Muscle layer of duodenum (tissue), 2 donors: ENCODE results near the gene CXCR5.

ENCODE experiments used
- H3K27ac ChIP-seq: one replicate; pipeline ENCODE4 v1.7.0; 2013; ENCODE audit warnings: mild to moderate bottlenecking, low read length
- H3K27me3 ChIP-seq: one replicate; pipeline ENCODE4 v1.7.0; 2013; ENCODE audit warnings: low read depth, mild to moderate bottlenecking, control low read depth, low read length
- H3K36me3 ChIP-seq, 2 donors: one replicate each; pipeline ENCODE4 v1.7.0; 2013; ENCODE audit warnings: low read length in 2 of 2, control low read depth in 1 of 2, mild to moderate bottlenecking in 1 of 2; ENCODE audit not compliant: insufficient read depth in 2 of 2, control insufficient read depth in 1 of 2
- H3K4me1 ChIP-seq, 2 donors: one replicate each; pipeline ENCODE4 v1.7.0; 2013; ENCODE audit warnings: low read length in 2 of 2, mild to moderate bottlenecking in 2 of 2, control low read depth in 1 of 2, moderate library complexity in 1 of 2; ENCODE audit not compliant: insufficient read depth in 2 of 2, control insufficient read depth in 1 of 2
- H3K4me3 ChIP-seq, 2 donors: one replicate each; pipeline ENCODE4 v1.7.0; 2013; ENCODE audit warnings: low read length in 2 of 2, low read depth in 1 of 2, mild to moderate bottlenecking in 1 of 2
- H3K9me3 ChIP-seq, 2 donors: one replicate each; pipeline ENCODE4 v1.7.0; 2013; ENCODE audit warnings: low read length in 2 of 2, control low read depth in 1 of 2, mild to moderate bottlenecking in 1 of 2; ENCODE audit not compliant: control insufficient read depth in 1 of 2
- donor health status: healthy.

The CXCR5 gene

DNA sequence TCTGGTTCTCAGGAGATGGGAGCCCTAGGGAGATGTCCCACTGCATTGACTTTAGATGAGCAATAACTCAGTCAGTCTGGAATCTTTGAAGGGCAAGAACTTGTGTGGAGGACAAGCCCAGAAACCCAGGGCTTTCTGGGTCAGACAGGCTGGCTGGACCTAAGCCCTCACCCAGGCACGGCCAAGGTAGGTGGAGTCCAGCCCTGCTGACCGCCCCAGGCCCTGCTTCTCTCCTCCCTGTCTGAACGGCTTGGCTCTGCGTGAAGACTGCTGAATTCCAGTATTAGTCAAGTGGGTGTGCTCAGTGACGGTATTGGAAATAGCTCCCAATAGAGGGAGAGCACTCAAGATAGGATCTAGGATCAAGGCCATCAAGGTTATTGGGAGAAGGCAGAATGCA lies 6.1 kb downstream of the CXCR5 start:
- Histone ChIP-seq H3K9me3 (no peaks in the 10 kb centered on the region), H3K36me3 (no peaks in the 10 kb centered on the region), H3K4me3 (no peak overlapping the region), H3K4me1 (peaks cover 0 to 25% of the 10 kb centered on the region in 2 donors), H3K27ac (no peak overlapping the region), H3K27me3 (no peaks in the 10 kb centered on the region)

DNA sequence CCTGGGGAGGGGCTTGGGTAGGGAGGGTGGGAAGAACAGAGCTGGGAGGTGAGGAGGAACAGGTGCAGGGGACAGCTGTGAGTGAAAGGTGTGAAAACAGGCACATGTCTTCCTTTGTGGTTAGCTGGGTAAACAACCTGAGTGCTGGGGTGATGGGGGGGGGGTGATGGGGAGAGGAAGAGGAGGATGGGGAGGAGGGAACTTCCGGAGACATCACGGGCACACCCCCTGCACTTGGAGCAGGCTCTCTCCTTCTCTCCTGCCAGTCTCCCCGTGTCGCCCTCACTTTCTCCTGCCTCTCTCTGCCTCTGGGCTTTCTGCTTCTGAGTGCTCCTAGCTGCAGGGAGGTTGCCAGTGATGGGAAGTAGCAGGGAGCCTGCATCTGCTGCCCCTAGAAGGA lies 8.8 kb downstream of the CXCR5 start:
- no peak overlapping the region for H3K27ac ChIP-seq
- H3K4me3 ChIP-seq: no peak overlapping the region
- peaks cover 0 to 4% of the 10 kb centered on the region in 2 donors for H3K36me3 ChIP-seq
- peaks cover 0 to 26% of the 10 kb centered on the region in 2 donors for H3K4me1 ChIP-seq
- H3K9me3 ChIP-seq: no peaks in the 10 kb centered on the region
- H3K27me3 ChIP-seq: no peaks in the 10 kb centered on the region

DNA sequence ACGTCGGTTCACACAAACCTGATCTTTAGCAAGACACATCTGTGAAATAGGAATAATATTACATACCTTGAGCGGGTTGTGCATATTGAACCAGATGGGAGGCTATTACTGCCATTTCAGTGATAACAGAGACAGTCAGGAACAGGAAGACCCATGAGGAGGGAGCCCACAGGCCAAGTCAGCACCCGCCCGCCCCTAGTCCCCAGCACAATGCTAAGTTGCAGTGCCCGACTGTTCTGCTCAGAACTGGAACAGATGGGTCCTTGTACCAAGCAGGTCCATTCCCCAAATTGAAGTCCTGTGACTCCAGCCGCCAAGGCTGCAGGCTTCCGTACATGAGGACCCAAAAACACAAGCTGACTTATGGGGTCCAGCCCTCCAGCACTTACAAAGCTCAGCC lies 9.3 kb downstream of the CXCR5 start:
- H3K4me3 ChIP-seq: no peak overlapping the region
- no peaks in the 10 kb centered on the region for H3K9me3 ChIP-seq
- H3K4me1 ChIP-seq: peaks cover 0 to 22% of the 10 kb centered on the region in 2 donors
- peaks cover 0 to 4% of the 10 kb centered on the region in 2 donors for H3K36me3 ChIP-seq
- H3K27ac ChIP-seq: no peak overlapping the region
- no peaks in the 10 kb centered on the region for H3K27me3 ChIP-seq

GRCh38 chr11:118893662-118894061 lies 10.0 kb downstream of the CXCR5 start:
- Histone ChIP-seq H3K4me1 (peaks cover 0 to 15% of the 10 kb centered on the region in 2 donors), H3K27me3 (no peaks in the 10 kb centered on the region), H3K9me3 (no peaks in the 10 kb centered on the region), H3K27ac (no peak overlapping the region), H3K36me3 (peaks cover 0 to 8% of the 10 kb centered on the region in 2 donors), H3K4me3 (no peak overlapping the region)

GRCh38 chr11:118894192-118894591 lies 10.5 kb downstream of the CXCR5 start:
- H3K4me1 ChIP-seq: peaks cover 0 to 14% of the 10 kb centered on the region in 2 donors
- peaks cover 0 to 13% of the 10 kb centered on the region in 2 donors for H3K36me3 ChIP-seq

GRCh38 chr11:118895093-118896039 lies 11.7 kb downstream of the CXCR5 start:
- Histone ChIP-seq H3K27ac (no peak overlapping the region), H3K27me3 (no peaks in the 10 kb centered on the region), H3K36me3 (peaks cover 0 to 24% of the 10 kb centered on the region in 2 donors), H3K4me1 (peaks cover 0 to 14% of the 10 kb centered on the region in 2 donors), H3K4me3 (no peak overlapping the region), H3K9me3 (no peaks in the 10 kb centered on the region)

More at GRCh38 chr11:118894192-118894591, 10.5 kb downstream of the CXCR5 start:
- H3K27ac ChIP-seq: no peak overlapping the region
- H3K4me3 ChIP-seq: no peak overlapping the region
- H3K9me3 ChIP-seq: no peaks in the 10 kb centered on the region
- H3K27me3 ChIP-seq: no peaks in the 10 kb centered on the region

DNA sequence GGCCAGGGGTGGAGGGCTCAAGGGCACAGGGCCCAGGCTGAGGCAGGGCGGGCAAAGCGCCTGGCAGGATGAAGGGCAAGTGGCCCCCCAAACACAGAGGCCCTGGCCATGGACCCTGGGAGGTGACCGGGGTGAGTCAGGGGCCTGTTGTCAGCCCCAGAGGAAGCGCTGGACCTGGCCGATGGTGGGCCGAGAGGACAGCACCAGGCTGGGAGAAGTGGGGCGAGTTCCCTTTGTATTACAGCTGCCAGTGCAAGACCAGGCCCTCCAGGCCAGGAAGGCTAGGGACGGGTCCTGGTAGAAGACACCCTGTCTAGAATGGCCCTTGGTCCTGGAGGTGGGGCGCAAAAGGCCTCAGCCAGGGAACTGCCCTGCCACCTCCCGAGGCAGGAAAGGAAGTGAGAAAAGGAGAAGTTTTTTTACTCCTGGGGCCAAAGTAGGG lies 12.8 kb downstream of the CXCR5 start:
- no peaks in the 10 kb centered on the region for H3K9me3 ChIP-seq
- peaks cover 0 to 13% of the 10 kb centered on the region in 2 donors for H3K4me1 ChIP-seq
- H3K27ac ChIP-seq: no peak overlapping the region
- no peak overlapping the region for H3K4me3 ChIP-seq
- H3K36me3 ChIP-seq: peaks cover 0 to 35% of the 10 kb centered on the region in 2 donors
- no peaks in the 10 kb centered on the region for H3K27me3 ChIP-seq

DNA sequence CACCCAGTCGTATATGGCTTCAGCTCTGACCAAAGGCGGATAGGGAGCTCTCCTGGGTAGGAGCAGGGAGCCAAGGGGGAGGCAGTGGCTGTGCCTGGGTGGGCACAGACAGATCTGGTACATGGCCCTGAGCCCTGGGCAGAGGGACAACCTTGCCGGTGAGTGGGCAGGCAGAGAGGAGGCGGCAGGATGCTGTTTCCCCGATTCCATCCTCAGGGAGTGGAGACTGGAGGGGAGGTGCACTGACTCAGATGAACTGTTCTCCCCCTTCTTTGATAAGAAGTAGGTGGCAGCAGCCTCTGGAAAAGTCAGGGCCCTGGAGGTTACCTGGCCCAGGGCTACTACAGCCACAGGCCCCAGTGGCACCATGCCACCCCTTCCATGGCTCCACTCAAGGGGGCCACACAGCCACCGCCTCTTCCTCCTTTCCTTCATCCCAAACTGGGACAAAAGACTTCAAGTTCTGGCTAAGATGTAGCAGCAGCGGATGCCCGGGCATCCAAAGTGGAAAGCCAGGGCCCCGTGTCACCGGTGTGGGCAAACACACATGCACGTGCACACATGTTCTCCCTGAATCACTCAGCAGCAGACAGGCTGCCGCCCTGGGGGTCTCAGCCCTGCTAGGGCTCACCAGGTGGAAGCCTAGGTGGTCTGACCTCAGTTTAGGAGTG lies 13.4 kb downstream of the CXCR5 start:
- H3K27me3 ChIP-seq: no peaks in the 10 kb centered on the region
- H3K36me3 ChIP-seq: peaks cover 0 to 41% of the 10 kb centered on the region in 2 donors
- no peaks in the 10 kb centered on the region for H3K9me3 ChIP-seq
- H3K4me1 ChIP-seq: peaks cover 0 to 13% of the 10 kb centered on the region in 2 donors
- no peak overlapping the region for H3K4me3 ChIP-seq
- no peak overlapping the region for H3K27ac ChIP-seq

GRCh38 chr11:118897721-118898310 lies 14.1 kb downstream of the CXCR5 start:
- peaks cover 0 to 48% of the 10 kb centered on the region in 2 donors for H3K36me3 ChIP-seq
- H3K4me3 ChIP-seq: no peak overlapping the region
- peaks cover 0 to 13% of the 10 kb centered on the region in 2 donors for H3K4me1 ChIP-seq
- H3K27me3 ChIP-seq: no peaks in the 10 kb centered on the region
- H3K9me3 ChIP-seq: no peaks in the 10 kb centered on the region
- H3K27ac ChIP-seq: no peak overlapping the region

DNA sequence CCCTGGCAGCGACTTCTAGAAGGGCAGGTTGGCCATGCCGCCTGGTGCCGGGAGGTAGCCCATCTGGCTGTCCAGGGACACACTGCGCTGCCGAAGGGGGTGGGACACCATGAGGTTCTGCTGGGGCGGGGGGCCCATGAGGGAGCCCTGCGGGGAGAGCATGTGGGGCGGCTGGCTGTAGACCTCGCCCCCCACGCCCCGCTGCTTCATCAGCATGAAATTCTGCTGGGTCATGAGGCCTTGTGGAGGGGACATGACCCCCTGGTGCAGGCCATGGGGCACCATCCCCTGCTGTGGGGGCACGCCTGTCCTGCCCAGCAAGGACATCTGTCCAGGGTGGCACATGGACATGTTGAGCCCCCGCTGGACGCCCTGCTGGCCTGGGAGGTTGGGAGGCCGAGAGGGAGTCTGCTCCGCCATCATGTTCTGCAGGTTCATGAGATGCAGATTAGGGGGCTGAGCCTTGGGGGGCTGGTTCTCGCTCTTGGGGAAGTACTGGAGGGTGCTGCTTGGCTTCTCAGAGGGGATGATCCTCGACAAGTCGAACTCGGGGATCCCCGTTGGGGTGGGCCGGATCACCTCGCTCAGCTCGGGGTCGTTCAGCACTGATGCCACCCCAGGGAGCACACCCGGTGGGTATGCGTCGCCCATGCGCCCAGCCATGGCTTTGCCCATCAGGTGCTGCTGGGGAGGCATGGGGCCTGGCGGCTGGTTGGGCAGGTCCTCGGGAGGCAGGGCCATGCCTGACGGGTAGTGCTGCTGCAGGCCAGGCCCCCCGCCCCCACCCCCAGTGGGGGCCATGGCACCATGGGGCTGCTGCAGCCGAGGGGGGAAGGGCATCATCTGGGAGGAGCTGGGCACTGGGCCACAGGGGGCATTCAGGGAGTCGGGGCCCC lies 15.0 kb downstream of the CXCR5 start:
- H3K27me3 ChIP-seq: no peaks in the 10 kb centered on the region
- H3K9me3 ChIP-seq: no peaks in the 10 kb centered on the region
- H3K36me3 ChIP-seq: peaks cover 4 to 56% of the 10 kb centered on the region in 2 donors
- H3K27ac ChIP-seq: no peak overlapping the region
- peaks cover 0 to 13% of the 10 kb centered on the region in 2 donors for H3K4me1 ChIP-seq
- H3K4me3 ChIP-seq: no peak overlapping the region
